ENCODE measurements around the gene GAB3.
"Not testable (repeated sequence)": the region's sequence is repeated elsewhere in the genome, so short reads cannot be mapped to it uniquely, and the experiment has no call there.

The GAB3 gene

GRCh38 chrX:154690438-154690837 lies 60.4 kb downstream of the GAB3 start:
- not testable (repeated sequence) for H3K27ac ChIP-seq

GRCh38 chrX:154672084-154672483 lies 78.8 kb downstream of the GAB3 start:
- H3K27ac ChIP-seq, H3K4me3 ChIP-seq: not testable (repeated sequence)

More at GRCh38 chrX:154690438-154690837, 60.4 kb downstream of the GAB3 start:
- not testable (repeated sequence) for H3K4me3 ChIP-seq

- not testable (repeated sequence) for H3K4me3 ChIP-seq, H3K27ac ChIP-seq
Observed at GRCh38 chrX:154670848-154671247, 80.0 kb downstream of the GAB3 start.

GRCh38 chrX:154661899-154662298 lies 89.0 kb downstream of the GAB3 start:
- Histone ChIP-seq H3K27ac (no peak overlapping the region), H3K4me3 (no peak overlapping the region)

- H3K27ac ChIP-seq = no peak overlapping the region
- H3K4me3 ChIP-seq = no peak overlapping the region
Observed at GRCh38 chrX:154661170-154661569, 89.7 kb downstream of the GAB3 start.

- Histone ChIP-seq H3K4me3 (no peak overlapping the region), H3K27ac (no peak overlapping the region)
Observed at GRCh38 chrX:154660541-154660940, 90.3 kb downstream of the GAB3 start.

GRCh38 chrX:154658957-154659356 lies 91.9 kb downstream of the GAB3 start:
- Histone ChIP-seq H3K27ac (no peak overlapping the region), H3K4me3 (no peak overlapping the region)

- Histone ChIP-seq H3K27ac (no peak overlapping the region), H3K4me3 (no peak overlapping the region)
Observed at GRCh38 chrX:154658187-154658586, 92.7 kb downstream of the GAB3 start.

GRCh38 chrX:154657226-154657805 lies 93.6 kb downstream of the GAB3 start:
- H3K27ac ChIP-seq = no peak overlapping the region
- no peak overlapping the region for H3K4me3 ChIP-seq

- Histone ChIP-seq H3K4me3 (no peak overlapping the region), H3K27ac (no peak overlapping the region)
Observed at GRCh38 chrX:154655786-154656185, 95.1 kb downstream of the GAB3 start.

- no peak overlapping the region for H3K27ac ChIP-seq
- H3K4me3 ChIP-seq = no peak overlapping the region
Observed at GRCh38 chrX:154655346-154655745, 95.5 kb downstream of the GAB3 start.

- no peak overlapping the region for H3K27ac ChIP-seq
- H3K4me3 ChIP-seq = no peak overlapping the region
Observed at GRCh38 chrX:154654925-154655324, 96.0 kb downstream of the GAB3 start.

- H3K4me3 ChIP-seq = no peak overlapping the region
- no peak overlapping the region for H3K27ac ChIP-seq
Observed at GRCh38 chrX:154654372-154654771, 96.5 kb downstream of the GAB3 start.

- H3K27ac ChIP-seq, H3K4me3 ChIP-seq: not testable (repeated sequence)
Observed at GRCh38 chrX:154653413-154653812, 97.5 kb downstream of the GAB3 start, which contains the start of gene CTAG2. CTAG2 (minus strand) TSS chrX:154653579; CDS start chrX:154653515, 64 bp downstream.

- no peak overlapping the region for H3K27ac ChIP-seq
Observed at GRCh38 chrX:154653048-154653401, 97.9 kb downstream of the GAB3 start.

GRCh38 chrX:154652311-154653047 lies 98.4 kb downstream of the GAB3 start:
- H3K4me3 ChIP-seq = no peak overlapping the region
- H3K27ac ChIP-seq = no peak overlapping the region

More at GRCh38 chrX:154653048-154653401, 97.9 kb downstream of the GAB3 start:
- no peak overlapping the region for H3K4me3 ChIP-seq

- H3K4me3 ChIP-seq = no peak overlapping the region
Observed at GRCh38 chrX:154650221-154650510, 100.7 kb downstream of the GAB3 start.

GRCh38 chrX:154649503-154650220 lies 101.2 kb downstream of the GAB3 start:
- no peak overlapping the region for H3K4me3 ChIP-seq
- H3K27ac ChIP-seq = no peak overlapping the region

More at GRCh38 chrX:154650221-154650510, 100.7 kb downstream of the GAB3 start:
- no peak overlapping the region for H3K27ac ChIP-seq

GRCh38 chrX:154648931-154649330 lies 101.9 kb downstream of the GAB3 start:
- Histone ChIP-seq H3K4me3 (no peak overlapping the region), H3K27ac (no peak overlapping the region)

- not testable (repeated sequence) for H3K4me3 ChIP-seq, H3K27ac ChIP-seq
Observed at GRCh38 chrX:154645745-154646378, 105.0 kb downstream of the GAB3 start.

- not testable (repeated sequence) for H3K4me3 ChIP-seq, H3K27ac ChIP-seq
Observed at GRCh38 chrX:154643708-154644107, 107.2 kb downstream of the GAB3 start.
